NCI-H510A treated with DMSO at 0.1 percent for 48 hours (cell line): ENCODE results near the gene GDF15.
"Not testable (repeated sequence)": the region's sequence is repeated elsewhere in the genome, so short reads cannot be mapped to it uniquely, and the experiment has no call there.

Experiments
- DNase-seq: peaks from one replicate; lab custom pipeline; 2025; lab: John Stamatoyannopoulos, UW

GDF15 gene

DNA sequence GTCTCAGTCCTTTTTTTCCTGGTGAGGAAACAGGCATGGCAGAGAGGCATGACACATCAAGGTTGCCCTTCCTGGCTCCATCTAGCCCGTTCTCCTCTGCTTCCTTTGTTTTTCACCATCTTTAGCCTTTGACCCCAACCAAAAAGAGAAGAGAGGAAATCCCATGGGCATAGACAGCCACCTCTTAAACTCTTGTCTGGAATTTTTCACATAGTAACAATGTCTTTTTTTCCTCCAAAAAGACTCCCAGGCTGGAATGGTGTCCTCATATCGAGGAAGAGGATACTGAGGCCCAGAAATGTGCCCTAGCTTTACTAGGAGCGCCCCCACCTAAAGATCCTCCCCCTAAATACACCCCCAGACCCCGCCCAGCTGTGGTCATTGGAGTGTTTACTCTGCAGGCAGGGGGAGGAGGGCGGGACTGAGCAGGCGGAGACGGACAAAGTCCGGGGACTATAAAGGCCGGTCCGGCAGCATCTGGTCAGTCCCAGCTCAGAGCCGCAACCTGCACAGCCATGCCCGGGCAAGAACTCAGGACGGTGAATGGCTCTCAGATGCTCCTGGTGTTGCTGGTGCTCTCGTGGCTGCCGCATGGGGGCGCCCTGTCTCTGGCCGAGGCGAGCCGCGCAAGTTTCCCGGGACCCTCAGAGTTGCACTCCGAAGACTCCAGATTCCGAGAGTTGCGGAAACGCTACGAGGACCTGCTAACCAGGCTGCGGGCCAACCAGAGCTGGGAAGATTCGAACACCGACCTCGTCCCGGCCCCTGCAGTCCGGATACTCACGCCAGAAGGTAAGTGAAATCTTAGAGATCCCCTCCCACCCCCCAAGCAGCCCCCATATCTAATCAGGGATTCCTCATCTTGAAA lies at the start of gene GDF15:
GDF15 (plus strand) TSS at position 484 of the 868 bp plus-strand sequence; CDS start at position 516, 32 bp downstream.
- peak; percentile 46 for DNase-seq

DNA sequence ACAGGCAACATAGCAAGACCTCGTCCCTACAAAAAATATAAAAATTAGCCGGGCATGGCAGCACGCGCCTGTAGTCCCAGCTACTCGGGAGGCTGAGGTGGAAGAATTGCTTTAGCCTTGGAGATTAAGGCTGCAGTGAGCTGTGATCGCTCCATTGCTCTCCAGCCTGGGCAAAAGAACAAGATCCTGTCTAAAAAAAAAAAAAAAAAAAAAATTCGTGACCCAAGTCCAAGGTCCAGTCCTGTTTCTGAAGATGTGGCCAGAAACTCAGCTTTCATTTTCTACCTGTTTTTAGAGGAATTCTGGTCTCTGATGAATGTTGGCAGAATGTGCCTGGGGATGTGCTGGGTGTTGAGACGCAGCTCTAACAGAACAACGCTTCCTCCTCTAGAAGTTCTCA lies 47.4 kb upstream of the GDF15 start:
- no peak for DNase-seq

GRCh38 chr19:18339723-18340122 lies 46.2 kb upstream of the GDF15 start:
- DNase-seq = peak; percentile 12

- DNase-seq = peak; percentile 58
Observed at GRCh38 chr19:18340190-18340989, 45.6 kb upstream of the GDF15 start, which contains the start of gene PGPEP1. PGPEP1 (plus strand) TSS chr19:18340598; CDS start chr19:18340682, 84 bp downstream.

DNA sequence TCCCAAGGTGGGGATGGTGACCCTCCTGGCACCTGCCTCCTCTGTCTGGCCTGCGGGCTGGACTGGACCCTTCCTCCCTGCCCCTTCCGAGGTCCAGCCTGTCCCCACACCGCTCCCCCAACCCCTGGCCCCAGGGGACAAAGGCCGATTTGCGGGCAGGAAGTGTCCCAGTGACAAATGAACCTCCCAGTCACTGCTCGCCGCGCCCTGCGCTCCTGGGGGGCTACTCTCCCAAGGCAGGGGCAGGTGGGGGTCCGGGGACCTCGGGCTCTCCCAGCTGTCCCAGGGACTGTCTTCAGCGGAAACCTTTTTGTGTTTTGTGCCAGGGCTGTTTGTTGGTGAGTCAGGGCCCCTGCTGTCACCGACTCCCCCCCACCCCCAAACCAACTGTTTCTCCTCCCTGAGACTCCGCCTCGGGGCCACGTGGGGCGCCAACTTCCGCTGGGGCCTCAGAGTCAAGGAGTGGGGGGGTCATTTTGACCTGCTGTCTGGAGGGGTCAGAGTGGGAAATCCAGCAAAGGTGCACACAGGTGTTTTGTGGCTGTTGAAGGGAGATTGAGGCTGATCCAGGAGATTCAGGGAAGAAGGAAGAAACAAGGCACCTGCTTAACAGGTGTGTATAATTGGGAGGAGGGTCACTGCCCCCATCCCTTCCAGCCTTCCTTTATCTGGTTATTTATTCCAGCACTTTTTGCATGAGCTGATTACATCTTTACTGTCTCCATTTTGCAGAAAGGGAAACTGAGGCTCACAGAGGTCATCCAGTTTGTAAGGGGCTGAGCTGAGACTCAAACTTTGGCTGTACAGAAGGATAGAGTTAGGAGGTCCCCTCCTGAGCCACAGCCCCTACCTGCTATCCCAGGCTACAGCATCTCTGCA lies 44.7 kb upstream of the GDF15 start:
- DNase-seq = no peak

DNA sequence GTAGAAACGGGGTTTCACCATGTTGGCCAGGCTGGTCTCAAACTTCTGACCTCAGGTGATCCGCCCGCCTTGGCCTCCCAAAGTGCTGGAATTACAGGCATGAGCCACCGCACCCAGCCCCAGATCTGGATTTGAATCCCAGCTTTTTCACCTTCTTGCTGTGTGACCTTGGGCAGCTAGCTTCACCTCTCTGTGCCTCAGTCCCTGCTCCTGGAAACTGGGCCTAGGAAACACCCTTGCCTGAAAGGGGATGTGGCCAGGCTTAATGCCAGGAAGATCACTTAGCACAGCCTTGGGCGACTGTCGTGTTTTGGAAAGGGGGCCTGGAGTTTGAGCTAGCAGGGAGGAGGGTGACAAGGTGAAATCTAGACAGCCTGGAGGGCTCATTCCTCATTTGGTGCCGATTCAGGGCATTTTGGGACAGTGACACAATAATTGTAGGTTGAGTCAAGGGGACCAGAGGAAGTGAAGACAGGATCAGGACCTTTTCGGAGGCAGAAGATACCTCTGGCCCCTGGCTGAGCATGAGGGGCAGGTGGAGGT lies 43.8 kb upstream of the GDF15 start:
- no peak for DNase-seq

- no peak for DNase-seq
Observed at GRCh38 chr19:18344582-18344950, 41.4 kb upstream of the GDF15 start.

DNA sequence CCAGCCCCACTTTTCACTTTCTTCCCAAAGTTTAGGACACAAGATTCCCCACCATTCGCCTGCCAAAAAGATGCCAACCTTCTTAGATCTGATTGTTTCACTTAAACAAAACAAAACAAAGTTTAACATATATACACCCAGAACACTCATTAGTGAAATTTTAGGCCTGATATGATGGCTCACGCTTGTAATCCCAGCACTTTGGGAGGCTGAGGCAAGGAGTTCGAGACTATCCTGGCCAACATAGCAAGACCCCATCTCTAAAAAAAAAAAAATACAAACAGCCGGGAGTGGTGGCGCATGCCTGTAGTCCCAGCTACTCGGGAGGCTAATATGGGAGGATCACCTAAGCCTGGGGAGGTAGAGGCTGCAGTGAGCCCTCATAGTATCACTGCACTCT lies 40.7 kb upstream of the GDF15 start:
- no peak for DNase-seq

DNA sequence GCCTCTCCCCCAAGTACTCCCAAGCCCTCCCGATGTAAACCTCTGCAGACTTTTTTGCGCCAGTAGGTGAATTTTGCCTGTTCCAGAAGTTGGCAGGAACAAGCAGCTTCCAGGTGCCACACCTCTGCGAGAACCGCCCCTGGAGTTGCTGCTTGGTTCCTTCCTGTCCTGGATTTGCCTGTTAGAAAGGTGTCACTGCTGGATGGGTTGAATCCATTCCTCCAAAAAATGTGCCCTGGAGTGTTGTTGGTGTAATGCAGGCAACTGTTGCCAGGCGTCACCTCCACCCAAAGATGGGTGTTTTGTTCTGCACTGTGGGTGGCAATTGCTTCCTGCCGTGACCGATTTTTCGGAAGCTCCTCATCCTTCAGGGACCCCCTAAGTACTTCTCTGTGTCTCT lies 39.9 kb upstream of the GDF15 start:
- no peak for DNase-seq

- no peak for DNase-seq
Observed at GRCh38 chr19:18348171-18348570, 37.8 kb upstream of the GDF15 start.

GRCh38 chr19:18348818-18349339 lies 37.1 kb upstream of the GDF15 start:
- DNase-seq = not testable (repeated sequence)

- peak; percentile 13 for DNase-seq
Observed at GRCh38 chr19:18349524-18350128, 36.3 kb upstream of the GDF15 start.

DNA sequence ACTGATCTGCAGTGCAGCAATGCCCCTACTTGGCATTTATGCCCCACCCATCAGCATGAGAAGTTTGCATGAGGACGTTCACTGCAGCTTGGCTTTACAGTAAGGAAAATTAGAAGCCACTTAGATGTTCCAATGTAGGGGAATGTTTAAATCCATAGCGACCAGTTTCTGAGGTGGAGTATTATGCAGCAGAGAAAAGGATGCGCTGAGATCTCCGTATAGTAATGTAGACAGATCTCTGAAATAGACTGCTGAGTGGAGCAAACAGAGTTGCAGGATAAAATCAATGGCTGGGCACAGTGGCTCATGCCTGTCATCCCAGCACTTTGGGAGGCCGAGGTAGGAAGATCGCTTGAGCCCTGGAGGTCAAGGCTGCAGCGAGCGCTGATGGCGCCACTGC lies 35.5 kb upstream of the GDF15 start:
- DNase-seq = no peak

GRCh38 chr19:18351544-18351943 lies 34.4 kb upstream of the GDF15 start:
- no peak for DNase-seq

DNA sequence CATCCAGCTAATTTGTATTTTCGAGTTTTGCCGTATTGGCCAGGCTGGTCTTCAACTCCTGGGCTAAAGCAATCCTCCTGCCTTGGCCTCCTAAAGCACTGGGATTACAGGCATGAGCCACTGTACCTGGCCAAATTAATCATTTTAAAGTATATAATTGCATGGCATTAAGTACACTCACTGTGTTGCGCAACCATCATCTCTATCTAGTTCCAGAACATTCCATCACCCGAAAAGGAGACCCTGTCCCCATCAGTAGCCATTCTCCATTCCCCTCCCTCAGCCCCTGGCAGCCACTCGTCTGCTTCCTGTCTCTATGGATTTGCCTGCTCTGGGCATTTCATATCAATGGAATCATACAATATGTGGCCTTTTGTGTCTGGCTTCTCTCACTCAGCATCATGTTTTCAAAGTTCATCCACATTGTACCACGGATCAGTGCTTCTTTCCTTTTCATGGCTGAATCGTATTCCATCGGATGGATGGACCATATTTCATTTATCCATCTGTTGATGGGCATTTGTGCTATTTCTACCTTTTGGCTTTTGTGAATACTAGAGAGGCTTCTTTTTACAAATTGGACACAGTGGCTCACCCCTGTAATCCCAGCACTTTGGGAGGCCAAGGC lies 32.5 kb upstream of the GDF15 start:
- DNase-seq = no peak

- DNase-seq = not testable (repeated sequence)
Observed at GRCh38 chr19:18354743-18355142, 31.2 kb upstream of the GDF15 start.

- no peak for DNase-seq
Observed at GRCh38 chr19:18357041-18357440, 28.9 kb upstream of the GDF15 start.

DNA sequence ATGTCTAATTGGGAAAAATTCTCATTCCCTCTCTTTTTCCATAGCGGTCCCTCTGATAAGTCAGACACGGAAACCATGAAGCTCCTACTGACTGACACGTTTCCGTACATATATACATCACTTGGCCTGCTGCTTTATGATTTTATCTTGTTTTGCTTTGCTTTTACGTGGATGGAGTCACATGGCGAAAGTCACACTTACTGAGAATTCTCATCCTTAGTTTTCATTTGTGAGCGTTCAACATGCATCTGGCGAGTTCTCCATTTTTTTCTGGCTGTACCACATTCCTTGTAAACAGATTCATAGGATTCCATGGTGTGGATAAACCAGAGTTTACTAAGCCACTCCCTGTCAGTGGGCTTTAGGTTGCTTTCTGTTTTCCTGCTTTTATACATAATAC lies 24.3 kb upstream of the GDF15 start:
- no peak for DNase-seq

DNA sequence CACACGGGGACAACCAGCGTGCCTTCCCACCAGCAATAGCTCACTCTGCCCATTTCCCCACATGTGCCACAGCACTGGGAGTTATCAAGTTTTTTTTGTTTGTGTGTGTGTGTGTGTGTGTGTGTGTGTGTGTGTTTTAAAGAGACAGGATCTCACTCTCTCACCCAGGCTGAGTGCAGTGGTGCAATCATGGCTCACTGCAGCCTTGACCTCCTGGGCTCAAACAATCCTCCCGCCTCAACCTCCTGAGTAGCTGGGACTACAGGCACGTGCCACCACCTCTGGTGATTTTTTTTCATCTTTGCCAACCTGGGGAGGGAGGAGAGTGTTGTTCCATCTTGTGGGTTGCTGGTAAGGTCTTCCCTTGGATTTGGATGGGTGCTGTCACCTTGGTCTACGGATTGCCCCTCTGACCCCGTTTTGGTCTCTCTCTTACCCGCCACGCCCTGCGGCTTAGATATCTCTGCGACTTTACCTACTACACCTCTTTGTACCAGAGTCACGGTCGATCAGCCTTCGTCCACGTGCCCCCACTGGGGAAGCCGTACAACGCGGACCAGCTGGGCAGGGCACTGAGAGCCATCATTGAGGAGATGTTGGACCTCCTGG lies 22.9 kb upstream of the GDF15 start:
- no peak for DNase-seq

DNA sequence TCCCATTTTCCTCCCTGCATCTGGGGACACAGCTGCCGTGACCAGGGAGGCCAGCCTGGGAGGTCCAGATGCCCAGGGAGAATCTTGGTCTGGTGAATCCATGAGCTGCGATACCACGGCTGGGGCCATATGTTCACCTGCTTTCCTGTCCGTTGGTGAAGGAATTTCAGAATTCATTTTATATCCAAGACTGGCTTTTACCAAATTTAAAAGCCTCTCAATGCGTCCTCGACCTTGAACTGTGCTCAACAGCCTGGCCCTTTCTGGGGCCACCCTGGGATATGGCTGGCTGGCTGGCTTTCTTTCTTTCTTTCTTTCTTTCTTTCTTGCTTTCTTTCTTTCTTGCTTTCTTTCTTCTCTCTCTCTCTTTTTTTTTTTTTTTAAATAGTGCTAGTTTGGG lies 22.2 kb upstream of the GDF15 start:
- DNase-seq = no peak
